Spleen (tissue), 7 donors: Measurements from ENCODE around the gene CRACDL.

Experiments used
- CTCF ChIP-seq, 11 experiments: fragments of 200-600 bp in 7 of 11; fragments of 450-650 bp in 4 of 11; sonication (generic) in 4 of 11; IDR thresholded peaks in 8 of 11; conservative IDR thresholded peaks in 3 of 11; 1 replicate in 7 of 11; 2 replicates in 4 of 11; pipeline versions ENCODE4 v1.4.0 to v1.8.0; 2016 to 2021; ENCODE audit warnings: antibody characterized with exemption in 11 of 11, inconsistent platforms in 4 of 11, mild to moderate bottlenecking in 1 of 11
- POLR2A ChIP-seq, 3 donors: fragments of 450-650 bp; IDR thresholded peaks; one replicate each; pipeline ENCODE4 v1.5.1; 2017; ENCODE audit warnings: antibody characterized with exemption in 3 of 3, mild to moderate bottlenecking in 1 of 3
- donor health status: DM: no; HTN: no; CAD: no; lungs with moderate emphysema.
- donor health status: DM: no; HTN: no; CAD: no.
- donor health status: DM: no; HTN: no; CAD: no.

DNA sequence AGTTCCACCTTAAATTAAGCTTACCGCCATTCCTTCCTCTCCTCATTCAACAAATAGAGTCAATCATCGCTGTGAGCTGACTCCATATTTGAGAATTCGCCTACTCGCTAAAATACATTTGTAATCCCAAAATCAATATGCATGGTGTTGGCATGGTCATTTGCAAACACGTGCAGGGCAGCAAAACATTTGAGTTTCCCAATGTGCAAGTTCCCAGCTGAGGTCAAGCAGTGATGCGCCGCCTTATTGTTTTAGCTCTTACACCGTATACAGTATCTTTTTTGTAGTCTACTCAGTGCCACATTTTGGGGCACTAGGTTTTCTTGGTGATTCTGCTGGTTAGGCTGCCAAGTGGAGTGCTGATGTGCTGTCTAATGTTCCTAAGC is 131.8 kb downstream of the CRACDL start:
- TF ChIP-seq CTCF (IDR thresholded peaks at IDR 0.05 in 8 of 11, conservative IDR thresholded peaks at IDR 0.05 in 3 of 11) (no peak), POLR2A (IDR thresholded peaks at IDR 0.05) (no peak)
